Measurements from ENCODE around the gene SVIL. TPM values are rescaled to one million over a fixed set of nuclear protein-coding genes. Genes with fewer than 3 reads are reported as not detected.

The SVIL gene
- polyA plus RNA-seq, 1 donor (not counting 4 experiments of a cell fraction or from before 2014, with no cell fraction given): 16.2 TPM

GRCh38 chr10:29628912-29629526, 5.8 kb downstream of the SVIL start:
- Histone ChIP-seq H3K36me3 (ENCODE audit: control insufficient read depth in 2 of 2, extremely low read depth in 1 of 2, insufficient read depth in 2 of 2, low read length in 2 of 2) (no peaks in the 10 kb centered on the region), H3K4me1 (ENCODE audit: control insufficient read depth, extremely low read depth, insufficient read depth, low read length) (peaks cover 43% of the 10 kb centered on the region), H4K20me1 (ENCODE audit: control insufficient read depth, extremely low read depth, insufficient read depth, low read length) (no peaks in the 10 kb centered on the region), H2AFZ (ENCODE audit: control insufficient read depth, low read length) (no peak overlapping the region), H3K79me2 (ENCODE audit: control insufficient read depth, insufficient read depth, low read length) (peaks cover 28% of the 10 kb centered on the region), H3K27me3 (ENCODE audit: control insufficient read depth, extremely low read depth, insufficient read depth, low read length) (no peaks in the 10 kb centered on the region), H3K4me2 (ENCODE audit: control insufficient read depth, extremely low read depth, insufficient read depth, low read depth, low read length) (no peak overlapping the region), H3K9me1 (ENCODE audit: control insufficient read depth, extremely low read depth, insufficient read depth, low read length) (no peaks in the 10 kb centered on the region), H3K27ac (ENCODE audit: control insufficient read depth, insufficient read depth, low read length) (no peak overlapping the region), H3K9me3 (ENCODE audit: control insufficient read depth, low read depth, low read length) (no peaks in the 10 kb centered on the region), H3K9ac (ENCODE audit: control insufficient read depth, extremely low read depth, insufficient read depth, low read length) (no peak overlapping the region), H3K4me3 (ENCODE audit: control insufficient read depth in 2 of 3, extremely low read depth in 1 of 3, insufficient read depth in 2 of 3, low read depth in 1 of 3, low read length in 3 of 3) (no peak overlapping the region)
- dilution Hi-C loops (cut with MboI; ENCODE audit: extremely low pct_ligation_motif_present, low sequenced_read_pairs): no loop called here
- DNase-seq (ENCODE audit: low read depth, low spot score) (no peak), FAIRE-seq (no peak)
- TF ChIP-seq CTCF (optimal IDR thresholded peaks at IDR 0.05 in 1 of 3, IDR thresholded peaks at IDR 0.05 in 1 of 3, conservative IDR thresholded peaks at IDR 0.05 in 1 of 3; ENCODE audit: extremely low read depth in 1 of 3, insufficient read depth in 2 of 3, low read length in 3 of 3): no peak
- TF ChIP-seq EZH2 (IDR thresholded peaks at IDR 0.05; ENCODE audit: low read length): no peak

DNA sequence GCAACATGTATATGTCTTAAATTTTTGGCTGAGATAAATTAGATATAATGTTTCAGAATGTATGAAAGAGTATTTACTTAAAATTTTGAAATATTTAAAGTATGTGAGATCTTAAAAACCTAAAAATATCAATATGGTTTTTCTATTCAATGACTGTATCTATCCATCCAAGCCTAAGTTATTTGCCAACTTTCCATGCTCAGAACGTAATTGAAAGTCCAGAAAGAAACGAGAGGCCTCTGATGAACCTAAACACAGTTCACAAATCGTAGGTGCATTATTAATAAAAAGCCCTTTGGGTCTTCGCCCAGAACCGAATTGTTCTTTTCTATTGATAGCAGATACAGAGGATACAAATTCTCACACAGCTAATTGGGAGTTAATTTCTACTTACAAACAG, 6.5 kb downstream of the SVIL start:
- TF ChIP-seq EZH2 (IDR thresholded peaks at IDR 0.05; ENCODE audit: low read length) (no peak), CTCF (optimal IDR thresholded peaks at IDR 0.05 in 1 of 3, IDR thresholded peaks at IDR 0.05 in 1 of 3, conservative IDR thresholded peaks at IDR 0.05 in 1 of 3; ENCODE audit: extremely low read depth in 1 of 3, insufficient read depth in 2 of 3, low read length in 3 of 3) (no peak)
- H2AFZ ChIP-seq (ENCODE audit: control insufficient read depth, low read length): no peak overlapping the region
- H3K4me3 ChIP-seq (ENCODE audit: control insufficient read depth in 2 of 3, extremely low read depth in 1 of 3, insufficient read depth in 2 of 3, low read depth in 1 of 3, low read length in 3 of 3): no peak overlapping the region
- H3K79me2 ChIP-seq (ENCODE audit: control insufficient read depth, insufficient read depth, low read length): peaks cover 29% of the 10 kb centered on the region
- dilution Hi-C loops (cut with MboI; ENCODE audit: extremely low pct_ligation_motif_present, low sequenced_read_pairs): no loop called here
- no peaks in the 10 kb centered on the region for H3K36me3 ChIP-seq (ENCODE audit: control insufficient read depth in 2 of 2, extremely low read depth in 1 of 2, insufficient read depth in 2 of 2, low read length in 2 of 2)
- H3K9me1 ChIP-seq (ENCODE audit: control insufficient read depth, extremely low read depth, insufficient read depth, low read length): no peaks in the 10 kb centered on the region
- peak overlapping the region; percentile 62 for H3K4me2 ChIP-seq (ENCODE audit: control insufficient read depth, extremely low read depth, insufficient read depth, low read depth, low read length)
- peak overlapping the region; percentile 67 for H3K27ac ChIP-seq (ENCODE audit: control insufficient read depth, insufficient read depth, low read length)
- H4K20me1 ChIP-seq (ENCODE audit: control insufficient read depth, extremely low read depth, insufficient read depth, low read length): no peaks in the 10 kb centered on the region
- FAIRE-seq: no peak
- H3K9ac ChIP-seq (ENCODE audit: control insufficient read depth, extremely low read depth, insufficient read depth, low read length): no peak overlapping the region
- peaks cover 39% of the 10 kb centered on the region for H3K4me1 ChIP-seq (ENCODE audit: control insufficient read depth, extremely low read depth, insufficient read depth, low read length)
- H3K27me3 ChIP-seq (ENCODE audit: control insufficient read depth, extremely low read depth, insufficient read depth, low read length): no peaks in the 10 kb centered on the region
- no peaks in the 10 kb centered on the region for H3K9me3 ChIP-seq (ENCODE audit: control insufficient read depth, low read depth, low read length)
- DNase-seq (ENCODE audit: low read depth, low spot score): no peak

Data from keratinocyte (primary cell).